Colon (tissue), 2 donors: ENCODE measurements around the gene FAF2.
"Not testable (repeated sequence)": the region's sequence is repeated elsewhere in the genome, so short reads cannot be mapped to it uniquely, and the experiment has no call there.

Experiments used
- FAIRE-seq: peaks from 2 replicates; lab custom pipeline; 2012; peaks lifted over from hg19 to GRCh38; lab: Jason Lieb, UNC
- donor health status: control.
- donor health status: control.

Gene FAF2

DNA sequence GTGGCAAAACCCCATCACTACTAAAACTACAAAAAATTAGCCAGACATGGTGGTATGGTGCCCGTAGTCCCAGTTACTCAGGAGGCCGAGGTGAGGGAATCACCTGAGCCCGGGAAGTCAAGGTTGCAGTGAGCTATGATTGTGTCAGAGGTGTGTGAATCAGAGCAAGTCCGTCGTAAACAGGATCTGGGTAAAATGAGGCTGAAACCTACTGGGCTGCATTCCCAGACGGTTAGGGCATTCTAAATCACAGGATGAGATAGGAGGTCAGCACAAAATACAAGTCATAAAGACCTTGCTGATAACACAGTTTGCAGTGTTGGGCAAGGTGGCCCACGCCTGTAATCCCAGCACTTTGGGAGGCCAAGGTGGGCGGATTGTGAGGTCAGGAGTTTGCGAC is 29.9 kb upstream of the FAF2 start:
- no peak for FAIRE-seq

GRCh38 chr5:176420086-176420485 is 28.1 kb upstream of the FAF2 start:
- no peak for FAIRE-seq

- FAIRE-seq = no peak
Observed at GRCh38 chr5:176420972-176421544, 27.1 kb upstream of the FAF2 start.

GRCh38 chr5:176424181-176424580 is 24.0 kb upstream of the FAF2 start:
- no peak for FAIRE-seq

- no peak for FAIRE-seq
Observed at GRCh38 chr5:176425138-176425537, 23.0 kb upstream of the FAF2 start.

DNA sequence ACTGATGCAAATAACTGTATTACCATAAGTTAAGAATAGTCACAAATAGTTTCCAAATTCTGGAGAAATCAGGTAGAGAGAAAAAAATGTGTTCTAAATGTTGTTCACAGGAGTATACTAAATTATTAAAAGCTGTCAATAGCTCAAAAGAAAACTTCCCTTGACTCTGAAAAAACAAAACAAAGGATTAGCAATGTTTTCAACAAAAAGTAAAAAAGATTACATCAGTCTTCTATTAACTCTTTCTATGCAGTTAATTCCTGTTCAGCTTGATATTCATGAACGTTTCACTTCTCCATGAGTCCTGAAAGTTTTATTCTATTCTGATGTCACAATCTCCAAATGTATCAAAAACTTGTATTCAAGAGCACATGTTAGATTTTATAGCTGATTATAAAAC is 22.4 kb upstream of the FAF2 start:
- FAIRE-seq = no peak

DNA sequence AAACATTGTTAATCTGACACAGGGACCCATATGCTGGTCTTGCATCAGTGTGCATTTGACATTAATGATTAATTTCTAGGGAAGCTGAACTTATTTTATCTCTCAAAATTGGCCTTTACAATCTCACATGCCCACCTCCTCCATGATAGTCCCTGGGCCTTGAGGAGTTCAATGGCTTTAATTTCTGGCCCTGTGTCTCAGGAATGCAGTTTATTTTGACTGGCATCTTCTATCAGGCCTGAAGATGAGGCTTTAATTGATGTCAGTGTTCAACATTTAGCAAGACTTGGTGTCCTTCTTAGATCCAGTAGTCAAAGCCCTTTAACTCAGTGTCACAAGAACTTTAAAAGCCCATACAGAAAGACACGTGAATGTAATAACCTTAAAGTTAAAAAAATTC is 21.3 kb upstream of the FAF2 start:
- FAIRE-seq = no peak

- no peak for FAIRE-seq
Observed at GRCh38 chr5:176427971-176428370, 20.2 kb upstream of the FAF2 start.

GRCh38 chr5:176429972-176430371 is 18.2 kb upstream of the FAF2 start:
- FAIRE-seq = no peak

GRCh38 chr5:176432707-176433106 is 15.5 kb upstream of the FAF2 start:
- no peak for FAIRE-seq

GRCh38 chr5:176436656-176437055 is 11.5 kb upstream of the FAF2 start:
- no peak for FAIRE-seq

GRCh38 chr5:176438959-176439757 is 9.0 kb upstream of the FAF2 start:
- FAIRE-seq = no peak

DNA sequence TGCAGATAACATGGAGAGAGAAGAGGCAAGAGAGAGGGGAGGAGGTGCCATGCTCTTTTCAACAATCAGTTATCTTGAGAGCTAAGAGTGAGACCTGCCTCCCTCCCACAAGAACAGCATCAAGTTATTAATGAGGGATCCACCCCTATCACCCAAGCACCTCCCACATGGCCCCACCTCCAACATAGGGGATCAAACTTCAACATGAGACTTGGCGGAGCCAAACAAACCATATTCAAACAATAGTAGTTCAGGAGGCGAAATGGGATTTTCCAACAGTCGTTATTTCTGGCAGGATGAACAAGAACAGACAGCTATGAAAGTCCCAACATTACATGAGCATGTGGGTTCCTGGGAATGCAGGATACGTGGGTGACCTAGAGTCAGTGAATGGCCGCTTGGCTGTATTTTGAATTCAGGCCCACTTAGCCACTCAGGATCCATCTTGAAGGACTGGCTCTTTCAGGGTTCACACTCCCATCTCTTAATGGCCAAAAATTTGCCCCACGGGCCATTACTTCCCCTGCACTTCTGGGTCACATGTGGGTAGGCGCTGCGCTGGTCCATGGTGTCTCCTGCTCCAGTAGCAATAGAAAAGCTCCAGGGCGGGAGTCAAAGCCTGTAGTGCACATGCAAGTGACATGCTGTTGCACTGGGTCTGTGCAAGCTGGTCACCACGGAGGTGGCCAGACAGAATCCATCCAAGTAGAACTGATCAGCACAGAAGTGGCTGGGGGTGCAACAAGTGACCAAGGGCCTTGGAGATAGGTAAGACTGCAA is 7.1 kb upstream of the FAF2 start:
- FAIRE-seq = no peak

GRCh38 chr5:176441921-176442323 is 6.3 kb upstream of the FAF2 start:
- no peak for FAIRE-seq

- FAIRE-seq = not testable (repeated sequence)
Observed at GRCh38 chr5:176442911-176443310, 5.3 kb upstream of the FAF2 start.

DNA sequence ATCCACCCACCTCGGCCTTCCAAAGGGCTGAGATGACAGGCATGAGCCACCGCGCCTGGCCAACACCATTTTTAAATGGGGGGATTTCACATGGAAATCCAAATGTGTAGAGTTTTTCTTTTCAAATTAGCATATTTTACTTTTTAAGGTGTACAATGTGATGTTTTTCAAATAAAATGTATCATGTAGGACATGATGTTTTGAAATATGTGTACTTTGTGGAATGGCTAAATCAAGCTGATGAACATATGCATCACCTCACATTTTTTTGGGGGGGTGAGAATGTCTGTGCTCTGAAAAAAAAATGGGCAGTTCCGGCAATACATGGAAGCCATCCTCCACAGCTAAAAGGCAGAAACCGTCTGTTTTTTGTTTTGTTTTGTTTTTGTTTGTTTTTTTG is 3.4 kb upstream of the FAF2 start:
- FAIRE-seq = no peak

DNA sequence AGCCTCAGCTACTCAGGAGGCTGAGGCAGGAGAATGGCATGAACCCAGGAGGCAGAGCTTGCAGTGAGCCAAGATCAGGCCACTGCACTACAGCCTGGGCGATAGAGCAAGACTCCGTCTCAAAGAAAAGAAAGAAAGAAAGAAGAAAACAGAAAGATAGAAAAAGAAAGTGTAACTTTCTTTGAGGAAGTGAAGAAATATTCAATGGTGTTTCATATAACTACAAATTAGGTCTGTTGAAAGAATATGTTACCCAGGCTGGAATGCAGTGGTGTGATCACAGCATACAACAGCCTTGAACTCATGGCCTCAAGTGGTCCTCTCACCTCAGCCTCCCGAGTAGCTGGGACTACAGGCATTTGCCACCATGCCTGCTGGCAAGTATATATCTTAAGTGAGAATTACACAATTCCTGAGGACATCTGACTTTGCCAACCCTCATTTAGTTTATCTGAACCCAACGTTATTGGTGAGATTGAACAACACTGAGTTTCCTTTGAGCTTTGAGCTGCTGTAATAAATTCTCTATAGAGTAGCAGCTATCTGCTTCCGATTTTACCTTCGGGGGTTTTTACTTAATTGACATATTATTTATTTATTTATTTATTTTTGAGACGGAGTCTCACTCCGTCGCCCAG is 2.0 kb upstream of the FAF2 start:
- no peak for FAIRE-seq

DNA sequence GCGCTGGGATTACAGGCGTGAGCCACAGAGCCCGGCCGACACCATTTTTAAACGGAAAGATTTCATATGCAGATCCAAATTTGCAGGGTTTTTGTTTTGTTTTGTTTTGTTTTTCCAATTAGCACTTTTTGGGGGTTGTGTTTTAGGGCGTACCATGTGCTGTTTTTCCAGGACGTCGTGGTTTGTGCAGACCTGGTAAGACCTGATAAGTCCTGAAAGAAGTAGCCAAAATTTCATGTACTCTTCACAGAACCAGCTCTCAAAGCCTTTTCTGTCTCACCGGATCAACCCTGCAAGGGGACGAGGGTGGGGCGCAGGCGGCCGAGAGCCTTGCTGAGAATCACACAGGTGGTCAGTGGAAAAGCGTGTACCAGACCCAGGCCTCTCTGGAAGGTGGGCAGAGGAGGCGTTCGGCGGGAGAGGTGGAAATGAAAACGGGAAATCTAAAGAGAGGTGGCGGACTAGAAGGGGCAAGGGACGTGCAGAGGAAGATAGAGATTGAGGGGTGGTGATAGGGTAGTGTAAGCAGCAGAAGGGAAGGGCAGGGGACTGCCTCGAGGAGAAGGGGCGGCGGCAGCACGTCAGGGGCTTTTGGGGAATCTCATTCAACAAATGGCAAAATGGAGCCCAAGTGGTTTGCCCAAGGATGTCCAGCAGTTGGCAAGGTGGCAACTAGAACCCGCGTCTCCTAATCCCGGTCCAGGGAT is 1.1 kb upstream of the FAF2 start:
- FAIRE-seq = no peak

DNA sequence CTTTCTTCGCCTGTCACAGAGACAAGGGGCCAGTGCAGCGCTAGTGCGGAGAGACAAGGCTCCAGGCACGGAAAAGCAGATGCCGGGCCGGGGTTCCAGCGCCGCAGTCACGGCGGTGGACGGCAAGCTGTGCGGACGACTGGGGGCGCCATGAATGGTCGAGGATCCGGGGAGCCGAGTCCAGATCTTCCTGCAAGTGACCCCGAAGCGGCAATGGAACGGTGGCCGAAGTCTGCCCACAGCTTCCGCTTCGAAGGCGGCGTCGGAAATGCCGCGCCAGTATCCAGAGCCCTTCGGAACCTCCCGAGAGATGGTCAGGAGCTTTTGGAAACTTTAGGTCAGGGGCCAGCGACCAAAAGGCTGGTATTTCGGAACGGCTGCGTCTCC is 601 bp upstream of the FAF2 start:
- no peak for FAIRE-seq

GRCh38 chr5:176450077-176450476 is 1.9 kb downstream of the FAF2 start:
- FAIRE-seq = no peak

GRCh38 chr5:176454724-176455394 is 6.7 kb downstream of the FAF2 start:
- FAIRE-seq = no peak
